Stomach (tissue), 4 donors: ENCODE data around the gene OR52H1.

ENCODE experiments used
- CTCF ChIP-seq, 7 experiments: fragments of 450-650 bp in 4 of 7; fragments of 200-600 bp in 3 of 7; sonication (generic) in 3 of 7; IDR thresholded peaks; one replicate each; pipeline ENCODE4 v1.5.1; 2016 to 2019; ENCODE audit warnings: antibody characterized with exemption in 7 of 7, control low read depth in 2 of 7, mild to moderate bottlenecking in 1 of 7
- POLR2A ChIP-seq, 4 donors: fragments of 450-650 bp; IDR thresholded peaks; one replicate each; pipeline ENCODE4 v1.6.1; 2016; ENCODE audit warnings: antibody characterized with exemption in 4 of 4, control low read depth in 2 of 4, mild to moderate bottlenecking in 1 of 4, moderate library complexity in 1 of 4

- TF ChIP-seq CTCF (IDR thresholded peaks at IDR 0.05) (no peak), POLR2A (IDR thresholded peaks at IDR 0.05) (no peak)
These were observed 16.1 kb upstream of the OR52H1 start for GRCh38 chr11:5564259-5565019.
